ENCODE data around the gene PKN1.

DNA sequence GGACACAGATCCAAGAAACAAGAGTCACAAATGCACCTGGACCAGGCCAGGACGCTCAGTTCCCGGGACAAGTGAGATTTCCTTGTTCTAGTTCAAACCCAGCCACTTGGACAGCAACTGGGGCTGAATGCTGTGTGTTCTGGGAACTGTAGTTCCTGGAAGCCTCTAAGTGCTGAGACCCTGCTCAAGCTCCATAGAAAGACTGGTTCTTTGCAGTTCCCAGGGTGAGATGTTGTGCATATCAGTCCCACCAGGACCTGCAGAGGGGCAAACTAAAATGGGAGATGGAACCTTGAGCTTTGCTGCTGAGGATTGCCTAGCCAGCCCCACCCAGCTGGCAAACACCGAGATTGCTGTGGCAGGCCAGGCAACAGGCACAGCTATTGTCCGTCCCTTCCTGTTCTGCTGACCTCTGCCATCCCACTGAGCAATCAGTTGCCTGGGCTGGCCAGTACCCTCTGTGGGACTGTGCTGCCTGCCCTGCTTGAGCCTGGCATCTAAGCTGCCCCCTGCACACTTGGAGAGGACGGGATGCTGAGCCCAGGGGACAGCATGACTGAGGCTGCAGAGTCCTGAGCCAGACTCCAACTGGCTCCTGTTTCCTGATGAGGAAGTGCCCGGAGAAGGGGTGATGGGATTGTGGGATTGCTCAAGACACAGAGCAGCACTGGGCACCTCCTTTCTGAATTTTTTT, 64.3 kb downstream of the PKN1 start:
- TF ChIP-seq RFX5 (IDR thresholded peaks at IDR 0.05; ENCODE audit: low read depth, low read length) (no peak), MAZ (IDR thresholded peaks at IDR 0.05; ENCODE audit: borderline replicate concordance, low read depth, low read length) (no peak), USF2 (IDR thresholded peaks at IDR 0.05; ENCODE audit: low read depth, low read length) (no peak), CTCF (conservative IDR thresholded peaks at IDR 0.05; ENCODE audit: low read depth, low read length) (no peak), MAFK (IDR thresholded peaks at IDR 0.05; ENCODE audit: low read depth, low read length) (no peak), SMC3 (IDR thresholded peaks at IDR 0.05; ENCODE audit: low read depth, low read length) (no peak)

All from IMR-90 (cell line).